NCI-H526 treated with DMSO at 0.1 percent for 48 hours (cell line): ENCODE measurements around the gene LRRN4CL.
A peak's percentile ranks its signal among the peaks of the same experiment; 100 is the strongest.

Experiments used
- DNase-seq: peaks from one replicate; lab custom pipeline; 2025; lab: John Stamatoyannopoulos, UW

Gene LRRN4CL

GRCh38 chr11:62646825-62647608, 42.3 kb downstream of the LRRN4CL start:
- DNase-seq = no peak

- DNase-seq = peak; percentile 96
Observed at GRCh38 chr11:62645946-62646824, 43.1 kb downstream of the LRRN4CL start, which contains the start of gene GANAB. Gene GANAB (minus strand): TSS chr11:62646613. CDS start chr11:62646599, 14 bp downstream.

- no peak for DNase-seq
Observed at GRCh38 chr11:62645671-62645945, 43.7 kb downstream of the LRRN4CL start.

- no peak for DNase-seq
Observed at GRCh38 chr11:62644220-62644619, 45.1 kb downstream of the LRRN4CL start.
